HG03175 (cell line): ENCODE data around the gene HBZ.
"Not testable (repeated sequence)": the region's sequence is repeated elsewhere in the genome, so short reads cannot be mapped to it uniquely, and the experiment has no call there.

Experiments
- ATAC-seq: cut with Tn5 transposase; IDR thresholded peaks from one replicate; pipeline ENCODE4 v1.9.1; 2021; ENCODE audit warnings: mild to moderate bottlenecking, moderate library complexity; ENCODE audit not compliant: unreplicated experiment

The HBZ gene

DNA sequence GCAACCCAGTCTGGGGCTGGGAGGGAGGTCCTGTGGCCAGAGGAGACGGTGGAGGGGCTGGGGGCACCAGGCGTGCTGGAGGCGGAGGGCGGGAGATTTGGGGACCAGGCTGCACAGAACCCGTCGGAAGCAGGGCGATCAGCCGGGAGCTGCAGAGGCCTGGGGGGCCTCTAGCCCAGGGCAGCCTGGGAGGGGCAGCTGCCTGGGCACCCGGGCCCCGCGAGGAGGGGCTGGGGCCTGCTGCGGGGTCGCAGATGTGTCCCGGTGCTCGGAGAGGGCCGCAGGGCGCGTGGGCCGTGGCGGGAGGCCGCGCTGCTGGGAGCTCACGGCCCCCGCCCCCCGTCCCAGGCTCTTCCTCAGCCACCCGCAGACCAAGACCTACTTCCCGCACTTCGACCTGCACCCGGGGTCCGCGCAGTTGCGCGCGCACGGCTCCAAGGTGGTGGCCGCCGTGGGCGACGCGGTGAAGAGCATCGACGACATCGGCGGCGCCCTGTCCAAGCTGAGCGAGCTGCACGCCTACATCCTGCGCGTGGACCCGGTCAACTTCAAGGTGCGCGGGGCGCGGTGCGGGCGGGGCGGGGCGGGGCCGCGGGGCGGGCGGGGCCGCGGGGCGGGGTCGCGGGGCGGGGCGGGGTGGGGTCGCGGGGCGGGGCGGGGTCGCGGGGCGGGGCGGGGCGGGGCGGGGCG lies 11.8 kb downstream of the HBZ start:
- not testable (repeated sequence) for ATAC-seq

DNA sequence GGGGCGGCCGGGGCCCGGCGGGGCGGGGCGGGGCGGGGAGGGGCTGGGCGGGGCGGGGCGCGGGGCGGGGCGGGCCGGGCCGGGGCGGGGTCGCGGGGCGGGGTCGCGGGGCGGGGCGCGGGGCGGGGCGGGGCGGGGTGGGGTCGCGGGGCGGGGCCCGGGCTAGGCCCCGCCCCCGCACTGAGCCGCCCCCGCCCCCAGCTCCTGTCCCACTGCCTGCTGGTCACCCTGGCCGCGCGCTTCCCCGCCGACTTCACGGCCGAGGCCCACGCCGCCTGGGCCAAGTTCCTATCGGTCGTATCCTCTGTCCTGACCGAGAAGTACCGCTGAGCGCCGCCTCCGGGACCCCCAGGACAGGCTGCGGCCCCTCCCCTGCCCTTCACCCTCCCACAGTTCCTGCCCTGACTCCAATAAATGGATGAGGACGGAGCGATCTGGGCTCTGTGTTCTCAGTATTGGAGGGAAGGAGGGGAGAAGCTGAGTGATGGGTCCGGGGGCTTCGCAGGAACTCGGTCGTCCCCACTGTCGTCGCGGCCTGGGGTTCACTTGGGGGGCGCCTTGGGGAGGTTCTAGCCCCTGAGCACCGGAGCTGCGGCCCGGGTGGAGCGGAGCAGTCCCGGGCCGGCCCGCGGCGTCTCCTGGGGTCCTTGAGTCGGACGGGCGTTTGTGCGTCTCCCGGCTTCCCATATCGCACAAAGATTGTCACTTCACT lies 12.5 kb downstream of the HBZ start:
- ATAC-seq, result no peak

DNA sequence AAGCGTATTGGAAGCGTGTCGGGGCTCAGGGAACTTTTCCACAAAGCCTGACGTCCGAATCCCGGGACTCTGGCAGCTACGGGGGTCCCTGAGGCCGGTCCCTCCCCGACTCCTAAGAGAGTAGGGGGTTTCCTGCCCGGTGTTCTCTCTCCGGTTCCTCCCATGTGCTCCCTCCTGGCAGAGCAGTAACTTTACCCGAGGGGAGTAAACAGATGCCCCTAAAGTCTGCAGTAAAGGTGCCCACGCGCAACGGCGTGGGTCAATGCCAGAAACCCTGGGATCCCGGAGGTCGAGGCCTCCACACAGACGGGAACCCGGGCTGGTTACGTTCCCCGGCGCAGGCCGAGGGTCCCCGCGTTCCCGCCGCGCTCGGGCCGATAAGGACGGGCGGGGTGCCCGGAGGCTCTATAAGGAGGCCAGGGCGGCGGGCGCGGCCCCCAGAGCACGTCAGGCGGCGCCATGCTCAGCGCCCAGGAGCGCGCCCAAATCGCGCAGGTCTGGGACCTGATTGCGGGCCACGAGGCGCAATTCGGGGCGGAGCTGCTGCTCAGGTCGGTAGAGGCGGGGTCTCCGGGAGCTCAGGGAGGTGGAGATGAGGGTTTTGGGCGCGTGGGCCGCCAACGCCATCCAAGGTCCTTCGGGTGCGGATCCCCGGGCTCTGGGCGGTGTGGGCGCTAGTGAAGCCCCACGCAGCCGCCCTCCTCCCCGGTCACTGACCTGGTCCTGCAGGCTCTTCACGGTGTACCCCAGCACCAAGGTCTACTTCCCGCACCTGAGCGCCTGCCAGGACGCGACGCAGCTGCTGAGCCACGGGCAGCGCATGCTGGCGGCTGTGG lies 13.3 kb downstream of the HBZ start, which contains the start of gene HBM:
Gene HBM (plus strand): TSS at position 440 of the 836 bp plus-strand sequence. CDS start 20 bp downstream, at position 460.
- no peak for ATAC-seq

DNA sequence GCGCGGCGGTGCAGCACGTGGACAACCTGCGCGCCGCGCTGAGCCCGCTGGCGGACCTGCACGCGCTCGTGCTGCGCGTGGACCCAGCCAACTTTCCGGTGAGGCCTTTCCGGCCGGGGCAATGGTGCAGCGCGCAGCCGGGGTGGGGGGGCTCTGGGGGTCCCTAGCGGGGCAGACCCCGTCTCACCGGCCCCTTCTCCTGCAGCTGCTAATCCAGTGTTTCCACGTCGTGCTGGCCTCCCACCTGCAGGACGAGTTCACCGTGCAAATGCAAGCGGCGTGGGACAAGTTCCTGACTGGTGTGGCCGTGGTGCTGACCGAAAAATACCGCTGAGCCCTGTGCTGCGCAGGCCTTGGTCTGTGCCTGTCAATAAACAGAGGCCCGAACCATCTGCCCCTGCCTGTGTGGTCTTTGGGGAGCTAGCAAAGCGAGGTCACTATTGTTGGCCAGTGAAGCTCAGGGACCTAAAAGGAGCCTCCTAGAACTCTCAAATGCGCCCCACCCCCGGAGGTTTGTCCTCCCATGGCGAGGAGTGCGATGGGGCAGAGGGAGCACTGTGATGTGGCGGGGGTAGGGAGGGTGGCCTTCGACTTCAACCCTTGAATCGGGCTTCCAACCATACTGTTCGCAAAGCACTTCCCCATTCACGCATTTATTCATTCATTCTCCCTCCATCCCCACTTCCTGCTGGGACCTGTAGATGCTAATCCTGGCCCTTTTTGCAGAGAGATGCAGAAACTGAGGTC lies 14.1 kb downstream of the HBZ start:
- no peak for ATAC-seq

DNA sequence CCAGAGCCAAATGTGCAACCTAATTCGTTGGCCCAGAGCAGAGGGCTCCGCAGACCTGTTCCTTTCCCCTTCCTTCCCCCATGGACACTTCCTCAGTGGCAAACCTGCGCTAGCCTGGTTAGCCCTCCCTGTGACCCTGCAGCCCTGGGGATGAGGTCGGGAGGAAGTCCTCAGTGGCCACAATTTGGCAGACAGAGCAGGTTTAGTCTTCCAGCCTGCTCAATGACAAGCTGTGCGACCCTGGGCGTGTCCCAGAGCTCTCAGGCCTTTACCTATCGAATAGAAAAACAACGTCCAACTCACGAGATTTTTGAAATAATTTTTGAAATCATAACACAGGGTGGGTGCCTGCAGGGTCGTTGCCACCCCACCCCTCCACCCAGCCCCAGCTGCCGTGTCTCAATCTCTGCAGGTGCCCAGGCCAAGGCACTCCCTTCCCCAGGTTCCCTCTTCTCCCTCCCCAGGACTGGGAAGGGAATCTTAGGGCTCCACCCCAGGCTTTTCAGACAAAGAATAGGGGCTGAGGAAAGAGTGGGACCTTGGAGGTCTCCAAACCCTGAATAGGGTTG lies 14.8 kb downstream of the HBZ start:
- no peak for ATAC-seq

DNA sequence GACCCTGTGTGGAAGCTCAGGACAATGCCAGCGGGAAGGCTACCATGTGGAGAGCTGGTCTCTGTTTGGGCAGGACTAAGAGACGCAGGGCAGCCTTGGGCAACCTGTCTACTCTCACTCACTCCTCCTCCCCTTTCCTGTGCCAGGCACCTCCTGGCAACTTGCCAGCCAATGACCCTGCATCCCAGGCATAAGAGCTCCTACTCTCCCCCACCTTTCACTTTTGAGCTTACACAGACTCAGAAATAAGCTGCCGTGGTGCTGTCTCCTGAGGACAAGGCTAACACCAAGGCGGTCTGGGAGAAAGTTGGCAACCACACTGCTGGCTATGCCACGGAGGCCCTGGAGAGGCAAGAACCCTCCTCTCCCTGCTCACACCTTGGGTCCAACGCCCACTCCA lies 16.0 kb downstream of the HBZ start:
- no peak for ATAC-seq

DNA sequence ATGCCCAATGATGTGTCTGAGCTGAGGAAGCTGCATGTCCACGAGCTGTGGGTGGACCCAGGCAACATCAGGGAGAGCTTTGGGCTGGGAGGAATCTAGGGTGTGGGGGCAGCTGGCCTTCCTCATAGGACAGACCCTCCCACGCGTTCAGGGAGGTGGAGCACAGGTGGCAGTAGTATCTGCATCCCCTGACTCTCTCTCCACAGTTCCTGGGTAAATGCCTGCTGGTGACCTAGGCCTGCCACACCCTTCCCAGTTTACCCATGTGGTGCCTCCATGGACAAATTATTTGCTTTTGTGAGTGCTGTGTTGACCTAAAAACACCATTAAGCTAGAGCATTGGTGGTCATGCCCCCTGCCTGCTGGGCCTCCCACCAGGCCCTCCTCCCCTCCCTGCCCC lies 16.6 kb downstream of the HBZ start:
- no peak for ATAC-seq

DNA sequence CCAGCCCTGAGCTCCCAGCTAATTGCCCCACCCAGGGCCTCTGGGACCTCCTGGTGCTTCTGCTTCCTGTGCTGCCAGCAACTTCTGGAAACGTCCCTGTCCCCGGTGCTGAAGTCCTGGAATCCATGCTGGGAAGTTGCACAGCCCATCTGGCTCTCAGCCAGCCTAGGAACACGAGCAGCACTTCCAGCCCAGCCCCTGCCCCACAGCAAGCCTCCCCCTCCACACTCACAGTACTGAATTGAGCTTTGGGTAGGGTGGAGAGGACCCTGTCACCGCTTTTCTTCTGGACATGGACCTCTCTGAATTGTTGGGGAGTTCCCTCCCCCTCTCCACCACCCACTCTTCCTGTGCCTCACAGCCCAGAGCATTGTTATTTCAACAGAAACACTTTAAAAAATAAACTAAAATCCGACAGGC lies 17.7 kb downstream of the HBZ start:
- ATAC-seq, result not testable (repeated sequence)

DNA sequence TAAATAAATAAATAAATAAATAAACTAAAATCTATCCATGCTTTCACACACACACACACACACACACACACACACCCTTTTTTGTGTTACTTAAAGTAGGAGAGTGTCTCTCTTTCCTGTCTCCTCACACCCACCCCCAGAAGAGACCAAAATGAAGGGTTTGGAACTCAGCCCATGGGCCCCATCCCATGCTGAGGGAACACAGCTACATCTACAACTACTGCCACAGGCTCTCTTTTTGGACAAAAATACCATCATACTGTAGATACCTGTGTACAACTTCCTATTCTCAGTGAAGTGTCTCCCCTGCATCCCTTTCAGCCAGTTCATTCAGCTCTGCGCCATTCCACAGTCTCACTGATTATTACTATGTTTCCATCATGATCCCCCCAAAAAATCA lies 18.3 kb downstream of the HBZ start:
- no peak for ATAC-seq

DNA sequence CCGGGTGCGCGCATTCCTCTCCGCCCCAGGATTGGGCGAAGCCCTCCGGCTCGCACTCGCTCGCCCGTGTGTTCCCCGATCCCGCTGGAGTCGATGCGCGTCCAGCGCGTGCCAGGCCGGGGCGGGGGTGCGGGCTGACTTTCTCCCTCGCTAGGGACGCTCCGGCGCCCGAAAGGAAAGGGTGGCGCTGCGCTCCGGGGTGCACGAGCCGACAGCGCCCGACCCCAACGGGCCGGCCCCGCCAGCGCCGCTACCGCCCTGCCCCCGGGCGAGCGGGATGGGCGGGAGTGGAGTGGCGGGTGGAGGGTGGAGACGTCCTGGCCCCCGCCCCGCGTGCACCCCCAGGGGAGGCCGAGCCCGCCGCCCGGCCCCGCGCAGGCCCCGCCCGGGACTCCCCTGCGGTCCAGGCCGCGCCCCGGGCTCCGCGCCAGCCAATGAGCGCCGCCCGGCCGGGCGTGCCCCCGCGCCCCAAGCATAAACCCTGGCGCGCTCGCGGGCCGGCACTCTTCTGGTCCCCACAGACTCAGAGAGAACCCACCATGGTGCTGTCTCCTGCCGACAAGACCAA lies 20.0 kb downstream of the HBZ start, which contains the start of gene HBA2:
Gene HBA2 (plus strand): TSS at position 503 of the 568 bp plus-strand sequence. CDS start 37 bp downstream, at position 540.
- ATAC-seq, result not testable (repeated sequence)

DNA sequence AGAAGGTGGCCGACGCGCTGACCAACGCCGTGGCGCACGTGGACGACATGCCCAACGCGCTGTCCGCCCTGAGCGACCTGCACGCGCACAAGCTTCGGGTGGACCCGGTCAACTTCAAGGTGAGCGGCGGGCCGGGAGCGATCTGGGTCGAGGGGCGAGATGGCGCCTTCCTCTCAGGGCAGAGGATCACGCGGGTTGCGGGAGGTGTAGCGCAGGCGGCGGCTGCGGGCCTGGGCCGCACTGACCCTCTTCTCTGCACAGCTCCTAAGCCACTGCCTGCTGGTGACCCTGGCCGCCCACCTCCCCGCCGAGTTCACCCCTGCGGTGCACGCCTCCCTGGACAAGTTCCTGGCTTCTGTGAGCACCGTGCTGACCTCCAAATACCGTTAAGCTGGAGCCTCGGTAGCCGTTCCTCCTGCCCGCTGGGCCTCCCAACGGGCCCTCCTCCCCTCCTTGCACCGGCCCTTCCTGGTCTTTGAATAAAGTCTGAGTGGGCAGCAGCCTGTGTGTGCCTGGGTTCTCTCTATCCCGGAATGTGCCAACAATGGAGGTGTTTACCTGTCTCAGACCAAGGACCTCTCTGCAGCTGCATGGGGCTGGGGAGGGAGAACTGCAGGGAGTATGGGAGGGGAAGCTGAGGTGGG lies 20.9 kb downstream of the HBZ start:
- not testable (repeated sequence) for ATAC-seq

DNA sequence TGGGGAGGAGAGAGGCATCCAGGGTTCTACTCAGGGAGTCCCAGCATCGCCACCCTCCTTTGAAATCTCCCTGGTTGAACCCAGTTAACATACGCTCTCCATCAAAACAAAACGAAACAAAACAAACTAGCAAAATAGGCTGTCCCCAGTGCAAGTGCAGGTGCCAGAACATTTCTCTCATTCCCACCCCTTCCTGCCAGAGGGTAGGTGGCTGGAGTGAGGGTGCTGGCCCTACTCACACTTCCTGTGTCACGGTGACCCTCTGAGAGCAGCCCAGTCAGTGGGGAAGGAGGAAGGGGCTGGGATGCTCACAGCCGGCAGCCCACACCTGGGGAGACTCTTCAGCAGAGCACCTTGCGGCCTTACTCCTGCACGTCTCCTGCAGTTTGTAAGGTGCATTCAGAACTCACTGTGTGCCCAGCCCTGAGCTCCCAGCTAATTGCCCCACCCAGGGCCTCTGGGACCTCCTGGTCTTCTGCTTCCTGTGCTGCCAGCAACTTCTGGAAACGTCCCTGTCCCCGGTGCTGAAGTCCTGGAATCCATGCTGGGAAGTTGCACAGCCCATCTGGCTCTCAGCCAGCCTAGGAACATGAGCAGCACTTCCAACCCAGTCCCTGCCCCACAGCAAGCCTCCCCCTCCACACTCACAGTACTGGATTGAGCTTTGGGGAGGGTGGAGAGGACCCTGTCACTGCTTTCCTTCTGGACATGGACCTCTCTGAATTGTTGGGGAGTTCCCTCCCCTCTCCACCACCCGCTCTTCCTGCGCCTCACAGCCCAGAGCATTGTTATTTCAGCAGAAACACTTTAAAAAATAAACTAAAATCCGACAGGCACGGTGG lies 21.7 kb downstream of the HBZ start:
- not testable (repeated sequence) for ATAC-seq

DNA sequence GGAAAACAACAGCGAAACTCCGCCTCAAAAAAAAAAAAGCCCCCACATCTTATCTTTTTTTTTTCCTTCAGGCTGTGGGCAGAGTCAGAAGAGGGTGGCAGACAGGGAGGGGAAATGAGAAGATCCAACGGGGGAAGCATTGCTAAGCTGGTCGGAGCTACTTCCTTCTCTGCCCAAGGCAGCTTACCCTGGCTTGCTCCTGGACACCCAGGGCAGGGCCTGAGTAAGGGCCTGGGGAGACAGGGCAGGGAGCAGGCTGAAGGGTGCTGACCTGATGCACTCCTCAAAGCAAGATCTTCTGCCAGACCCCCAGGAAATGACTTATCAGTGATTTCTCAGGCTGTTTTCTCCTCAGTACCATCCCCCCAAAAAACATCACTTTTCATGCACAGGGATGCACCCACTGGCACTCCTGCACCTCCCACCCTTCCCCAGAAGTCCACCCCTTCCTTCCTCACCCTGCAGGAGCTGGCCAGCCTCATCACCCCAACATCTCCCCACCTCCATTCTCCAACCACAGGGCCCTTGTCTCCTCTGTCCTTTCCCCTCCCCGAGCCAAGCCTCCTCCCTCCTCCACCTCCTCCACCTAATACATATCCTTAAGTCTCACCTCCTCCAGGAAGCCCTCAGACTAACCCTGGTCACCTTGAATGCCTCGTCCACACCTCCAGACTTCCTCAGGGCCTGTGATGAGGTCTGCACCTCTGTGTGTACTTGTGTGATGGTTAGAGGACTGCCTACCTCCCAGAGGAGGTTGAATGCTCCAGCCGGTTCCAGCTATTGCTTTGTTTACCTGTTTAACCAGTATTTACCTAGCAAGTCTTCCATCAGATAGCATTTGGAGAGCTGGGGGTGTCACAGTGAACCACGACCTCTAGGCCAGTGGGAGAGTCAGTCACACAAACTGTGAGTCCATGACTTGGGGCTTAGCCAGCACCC lies 22.8 kb downstream of the HBZ start:
- ATAC-seq, result no peak

DNA sequence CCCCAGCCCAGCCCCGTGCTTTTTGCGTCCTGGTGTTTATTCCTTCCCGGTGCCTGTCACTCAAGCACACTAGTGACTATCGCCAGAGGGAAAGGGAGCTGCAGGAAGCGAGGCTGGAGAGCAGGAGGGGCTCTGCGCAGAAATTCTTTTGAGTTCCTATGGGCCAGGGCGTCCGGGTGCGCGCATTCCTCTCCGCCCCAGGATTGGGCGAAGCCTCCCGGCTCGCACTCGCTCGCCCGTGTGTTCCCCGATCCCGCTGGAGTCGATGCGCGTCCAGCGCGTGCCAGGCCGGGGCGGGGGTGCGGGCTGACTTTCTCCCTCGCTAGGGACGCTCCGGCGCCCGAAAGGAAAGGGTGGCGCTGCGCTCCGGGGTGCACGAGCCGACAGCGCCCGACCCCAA lies 23.6 kb downstream of the HBZ start:
- ATAC-seq, result not testable (repeated sequence)

DNA sequence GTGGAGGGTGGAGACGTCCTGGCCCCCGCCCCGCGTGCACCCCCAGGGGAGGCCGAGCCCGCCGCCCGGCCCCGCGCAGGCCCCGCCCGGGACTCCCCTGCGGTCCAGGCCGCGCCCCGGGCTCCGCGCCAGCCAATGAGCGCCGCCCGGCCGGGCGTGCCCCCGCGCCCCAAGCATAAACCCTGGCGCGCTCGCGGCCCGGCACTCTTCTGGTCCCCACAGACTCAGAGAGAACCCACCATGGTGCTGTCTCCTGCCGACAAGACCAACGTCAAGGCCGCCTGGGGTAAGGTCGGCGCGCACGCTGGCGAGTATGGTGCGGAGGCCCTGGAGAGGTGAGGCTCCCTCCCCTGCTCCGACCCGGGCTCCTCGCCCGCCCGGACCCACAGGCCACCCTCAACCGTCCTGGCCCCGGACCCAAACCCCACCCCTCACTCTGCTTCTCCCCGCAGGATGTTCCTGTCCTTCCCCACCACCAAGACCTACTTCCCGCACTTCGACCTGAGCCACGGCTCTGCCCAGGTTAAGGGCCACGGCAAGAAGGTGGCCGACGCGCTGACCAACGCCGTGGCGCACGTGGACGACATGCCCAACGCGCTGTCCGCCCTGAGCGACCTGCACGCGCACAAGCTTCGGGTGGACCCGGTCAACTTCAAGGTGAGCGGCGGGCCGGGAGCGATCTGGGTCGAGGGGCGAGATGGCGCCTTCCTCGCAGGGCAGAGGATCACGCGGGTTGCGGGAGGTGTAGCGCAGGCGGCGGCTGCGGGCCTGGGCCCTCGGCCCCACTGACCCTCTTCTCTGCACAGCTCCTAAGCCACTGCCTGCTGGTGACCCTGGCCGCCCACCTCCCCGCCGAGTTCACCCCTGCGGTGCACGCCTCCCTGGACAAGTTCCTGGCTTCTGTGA lies 24.3 kb downstream of the HBZ start, which contains the start of gene HBA1:
Gene HBA1 (plus strand): TSS at position 204 of the 906 bp plus-strand sequence. CDS start 37 bp downstream, at position 241.
- not testable (repeated sequence) for ATAC-seq

DNA sequence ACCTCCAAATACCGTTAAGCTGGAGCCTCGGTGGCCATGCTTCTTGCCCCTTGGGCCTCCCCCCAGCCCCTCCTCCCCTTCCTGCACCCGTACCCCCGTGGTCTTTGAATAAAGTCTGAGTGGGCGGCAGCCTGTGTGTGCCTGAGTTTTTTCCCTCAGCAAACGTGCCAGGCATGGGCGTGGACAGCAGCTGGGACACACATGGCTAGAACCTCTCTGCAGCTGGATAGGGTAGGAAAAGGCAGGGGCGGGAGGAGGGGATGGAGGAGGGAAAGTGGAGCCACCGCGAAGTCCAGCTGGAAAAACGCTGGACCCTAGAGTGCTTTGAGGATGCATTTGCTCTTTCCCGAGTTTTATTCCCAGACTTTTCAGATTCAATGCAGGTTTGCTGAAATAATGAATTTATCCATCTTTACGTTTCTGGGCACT lies 25.0 kb downstream of the HBZ start:
- no peak for ATAC-seq
